T-helper 9 cell (primary cell): ENCODE measurements around the gene TAF3.

Experiments used
- DNase-seq: peaks from one replicate; pipeline ENCODE4 v3.0.0-alpha.2; 2020

The TAF3 gene

GRCh38 chr10:8036506-8037198, 218.3 kb downstream of the TAF3 start:
- no peak for DNase-seq

- no peak for DNase-seq
Measured at GRCh38 chr10:8037199-8037801, 219.0 kb downstream of the TAF3 start.

GRCh38 chr10:8037941-8038894, 219.9 kb downstream of the TAF3 start:
- no peak for DNase-seq

GRCh38 chr10:8039321-8039881, 221.1 kb downstream of the TAF3 start:
- no peak for DNase-seq

GRCh38 chr10:8040651-8041050, 222.3 kb downstream of the TAF3 start:
- no peak for DNase-seq

GRCh38 chr10:8041284-8041991, 223.1 kb downstream of the TAF3 start:
- no peak for DNase-seq

- no peak for DNase-seq
Measured at GRCh38 chr10:8041992-8042720, 223.9 kb downstream of the TAF3 start.

- DNase-seq: no peak
Measured at GRCh38 chr10:8042721-8043568, 224.6 kb downstream of the TAF3 start.

GRCh38 chr10:8043569-8044306, 225.4 kb downstream of the TAF3 start:
- DNase-seq: no peak

- no peak for DNase-seq
Measured at GRCh38 chr10:8044331-8044907, 226.1 kb downstream of the TAF3 start.

- DNase-seq: no peak
Measured at GRCh38 chr10:8044908-8045725, 226.8 kb downstream of the TAF3 start.

GRCh38 chr10:8045726-8046494, 227.6 kb downstream of the TAF3 start:
- DNase-seq: no peak

GRCh38 chr10:8047452-8048280, 229.4 kb downstream of the TAF3 start:
- no peak for DNase-seq

- DNase-seq: peak; percentile 59
Measured at GRCh38 chr10:8048281-8049008, 230.1 kb downstream of the TAF3 start.

GRCh38 chr10:8049045-8049864, 230.9 kb downstream of the TAF3 start:
- no peak for DNase-seq
